Choroid plexus epithelial cell (primary cell): ENCODE results near the gene SPPL3.

ENCODE experiments used
- DNase-seq: peaks from one replicate; pipeline ENCODE4 v3.0.0-alpha.2; 2010; ENCODE audit warnings: low read depth
- H3K4me3 ChIP-seq: 2 replicates; pipeline ENCODE4 v1.5.1; 2011; ENCODE audit warnings: low read depth, mild to moderate bottlenecking, control low read depth, low read length, moderate library complexity
- CTCF ChIP-seq: conservative IDR thresholded peaks from 2 replicates; pipeline ENCODE4 v1.5.1; 2011; ENCODE audit warnings: low read depth, mild to moderate bottlenecking, control low read depth, inconsistent platforms, low read length, moderate library complexity

The SPPL3 gene

GRCh38 chr12:120790114-120790513 is 114.0 kb downstream of the SPPL3 start:
- no peak for TF ChIP-seq CTCF
- no peak for DNase-seq
- H3K4me3 ChIP-seq: no peak overlapping the region

GRCh38 chr12:120787889-120788288 is 116.3 kb downstream of the SPPL3 start:
- no peak for TF ChIP-seq CTCF
- H3K4me3 ChIP-seq: no peak overlapping the region
- DNase-seq: no peak

GRCh38 chr12:120784804-120785203 is 119.4 kb downstream of the SPPL3 start:
- TF ChIP-seq CTCF: no peak
- no peak overlapping the region for H3K4me3 ChIP-seq
- DNase-seq: no peak

GRCh38 chr12:120783197-120783596 is 121.0 kb downstream of the SPPL3 start:
- no peak for TF ChIP-seq CTCF
- H3K4me3 ChIP-seq: no peak overlapping the region
- DNase-seq: peak; percentile 77

GRCh38 chr12:120775862-120776552 is 128.2 kb downstream of the SPPL3 start:
- peak; percentile 35 for DNase-seq
- no peak overlapping the region for H3K4me3 ChIP-seq
- TF ChIP-seq CTCF: peak; percentile 23

GRCh38 chr12:120774169-120774916 is 129.8 kb downstream of the SPPL3 start:
- DNase-seq: no peak
- no peak overlapping the region for H3K4me3 ChIP-seq
- no peak for TF ChIP-seq CTCF

- no peak for TF ChIP-seq CTCF
- H3K4me3 ChIP-seq: no peak overlapping the region
- DNase-seq: peak; percentile 47
Observed at GRCh38 chr12:120771097-120771496, 133.1 kb downstream of the SPPL3 start.
